Measurements from ENCODE around the gene KCP.

KCP gene

GRCh38 chr7:128856001-128856718, 54.3 kb downstream of the KCP start:
- DNase-seq (ENCODE audit: extremely low read depth, low read depth): no peak
- TF ChIP-seq CTCF (IDR thresholded peaks at IDR 0.05; ENCODE audit: low read depth, low read length): no peak

DNA sequence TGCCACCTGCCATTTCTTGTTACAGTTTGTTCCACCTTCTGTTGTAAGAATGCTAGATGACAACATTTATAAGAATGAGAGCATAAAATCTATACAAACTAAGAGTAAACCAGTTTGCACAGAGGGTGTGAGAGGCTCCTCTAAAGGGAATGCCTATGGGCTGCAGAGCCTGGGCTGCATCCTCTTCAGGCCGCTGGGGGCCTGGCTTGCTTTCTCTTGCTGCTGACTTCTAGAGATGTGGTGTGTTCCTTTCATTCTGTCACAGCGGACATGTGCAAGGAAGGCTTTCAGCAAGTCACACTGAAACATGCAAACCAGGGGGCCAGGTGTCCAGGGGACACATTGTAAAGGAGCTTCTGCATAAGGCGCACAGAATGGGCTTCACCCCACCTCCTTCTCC, 55.0 kb downstream of the KCP start:
- DNase-seq (ENCODE audit: extremely low read depth, low read depth): no peak
- no peak for TF ChIP-seq CTCF (IDR thresholded peaks at IDR 0.05; ENCODE audit: low read depth, low read length)

GRCh38 chr7:128854396-128854795, 56.1 kb downstream of the KCP start:
- DNase-seq (ENCODE audit: extremely low read depth, low read depth): no peak
- TF ChIP-seq CTCF (IDR thresholded peaks at IDR 0.05; ENCODE audit: low read depth, low read length): no peak

GRCh38 chr7:128853799-128854198, 56.7 kb downstream of the KCP start:
- no peak for TF ChIP-seq CTCF (IDR thresholded peaks at IDR 0.05; ENCODE audit: low read depth, low read length)
- no peak for DNase-seq (ENCODE audit: extremely low read depth, low read depth)

- no peak for DNase-seq (ENCODE audit: extremely low read depth, low read depth)
- no peak for TF ChIP-seq CTCF (IDR thresholded peaks at IDR 0.05; ENCODE audit: low read depth, low read length)
These were observed 57.8 kb downstream of the KCP start for GRCh38 chr7:128852537-128853254.

GRCh38 chr7:128849804-128850490, 60.6 kb downstream of the KCP start:
- TF ChIP-seq CTCF (IDR thresholded peaks at IDR 0.05; ENCODE audit: low read depth, low read length): no peak

DNA sequence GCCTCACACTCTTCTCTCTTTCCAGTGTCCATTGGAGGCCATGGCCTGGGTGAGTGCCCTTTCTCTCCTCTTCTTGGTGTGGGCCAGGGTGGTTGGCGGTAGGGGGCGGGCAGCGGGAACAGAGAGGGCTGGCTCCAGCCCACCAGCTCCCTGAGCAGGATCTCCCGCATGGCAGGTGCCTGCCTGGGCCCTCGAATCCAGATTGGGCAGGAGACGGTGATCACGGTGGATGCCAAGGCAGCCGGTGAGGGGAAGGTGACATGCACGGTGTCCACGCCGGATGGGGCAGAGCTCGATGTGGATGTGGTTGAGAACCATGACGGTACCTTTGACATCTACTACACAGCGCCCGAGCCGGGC, 61.4 kb downstream of the KCP start:
- no peak for DNase-seq (ENCODE audit: extremely low read depth, low read depth)
- no peak for TF ChIP-seq CTCF (IDR thresholded peaks at IDR 0.05; ENCODE audit: low read depth, low read length)

More at GRCh38 chr7:128849804-128850490, 60.6 kb downstream of the KCP start:
- no peak for DNase-seq (ENCODE audit: extremely low read depth, low read depth)
